CD4-positive, alpha-beta T cell treated with Interleukin-15 for 4 hours (primary cell): Measurements from ENCODE around the gene ICE1.
"Not testable (repeated sequence)": the region's sequence is repeated elsewhere in the genome, so short reads cannot be mapped to it uniquely, and the experiment has no call there.

Experiments used
- DNase-seq: peaks from one replicate; pipeline ENCODE4 v3.0.0-alpha.2; 2020; ENCODE audit warnings: low spot score

Gene ICE1

GRCh38 chr5:5421961-5422818, at the start of gene ICE1:
Gene ICE1, plus strand, starts transcription at chr5:5422677. Its CDS starts 239 bp downstream, at chr5:5422916.
- DNase-seq: peak; percentile 97

GRCh38 chr5:5372930-5373329, 49.5 kb upstream of the ICE1 start:
- no peak for DNase-seq

- DNase-seq: no peak
These were observed 49.0 kb upstream of the ICE1 start for GRCh38 chr5:5373351-5373989.

- DNase-seq: no peak
These were observed 48.3 kb upstream of the ICE1 start for GRCh38 chr5:5374009-5374715.

GRCh38 chr5:5377780-5378179, 44.7 kb upstream of the ICE1 start:
- DNase-seq: no peak

- DNase-seq: no peak
These were observed 43.9 kb upstream of the ICE1 start for GRCh38 chr5:5378531-5378930.

GRCh38 chr5:5380298-5380697, 42.2 kb upstream of the ICE1 start:
- DNase-seq: no peak

- no peak for DNase-seq
These were observed 41.1 kb upstream of the ICE1 start for GRCh38 chr5:5381310-5381913.

GRCh38 chr5:5383461-5383860, 39.0 kb upstream of the ICE1 start:
- no peak for DNase-seq

- DNase-seq: no peak
These were observed 37.7 kb upstream of the ICE1 start for GRCh38 chr5:5384660-5385330.

GRCh38 chr5:5385331-5385662, 37.2 kb upstream of the ICE1 start:
- DNase-seq: no peak

GRCh38 chr5:5386329-5386728, 36.1 kb upstream of the ICE1 start:
- no peak for DNase-seq

GRCh38 chr5:5387192-5387591, 35.3 kb upstream of the ICE1 start:
- DNase-seq: no peak

- no peak for DNase-seq
These were observed 34.7 kb upstream of the ICE1 start for GRCh38 chr5:5387777-5388176.

- DNase-seq: not testable (repeated sequence)
These were observed 32.2 kb upstream of the ICE1 start for GRCh38 chr5:5390121-5390869.

GRCh38 chr5:5392504-5392903, 30.0 kb upstream of the ICE1 start:
- DNase-seq: not testable (repeated sequence)

- DNase-seq: not testable (repeated sequence)
These were observed 28.0 kb upstream of the ICE1 start for GRCh38 chr5:5394384-5394986.

- DNase-seq: not testable (repeated sequence)
These were observed 27.4 kb upstream of the ICE1 start for GRCh38 chr5:5395093-5395492.

GRCh38 chr5:5398071-5398470, 24.4 kb upstream of the ICE1 start:
- DNase-seq: no peak

GRCh38 chr5:5401095-5401494, 21.4 kb upstream of the ICE1 start:
- DNase-seq: no peak

GRCh38 chr5:5403741-5404140, 18.7 kb upstream of the ICE1 start:
- DNase-seq: no peak
